Measurements from ENCODE around the gene ANKRD13C. TPM values are rescaled to one million over a fixed set of nuclear protein-coding genes. Genes with fewer than 3 reads are reported as not detected.

ANKRD13C gene
- total and polyA plus RNA-seq, 9 donors, result 11.8 to 27.9 (median 24.1) TPM

GRCh38 chr1:70311369-70311768 is 43.2 kb downstream of the ANKRD13C start:
- DNase-seq, result no peak
- Histone ChIP-seq H3K27me3 (no peaks in the 10 kb centered on the region), H3K36me3 (no peaks in the 10 kb centered on the region), H3K9me3 (no peaks in the 10 kb centered on the region), H3K4me3 (no peak overlapping the region), H3K4me1 (ENCODE audit: insufficient read depth) (no peaks in the 10 kb centered on the region), H3K27ac (no peak overlapping the region)
- TF ChIP-seq CTCF (IDR thresholded peaks at IDR 0.05) (no peak), POLR2A (IDR thresholded peaks at IDR 0.05) (no peak)
- 96 to 99% (median 97%) methylated on average over 3 of the region's 3 CpGs for WGBS, 3 donors
- intact Hi-C loops (cut with DNase I), result no loop called here

- no peak for DNase-seq
- intact Hi-C loops (cut with DNase I), result no loop called here
- Histone ChIP-seq H3K36me3 (no peaks in the 10 kb centered on the region), H3K4me1 (ENCODE audit: insufficient read depth) (no peaks in the 10 kb centered on the region), H3K27me3 (no peaks in the 10 kb centered on the region), H3K27ac (no peak overlapping the region), H3K9me3 (no peaks in the 10 kb centered on the region), H3K4me3 (no peak overlapping the region)
- TF ChIP-seq EP300 (IDR thresholded peaks at IDR 0.05) (no peak), CTCF (IDR thresholded peaks at IDR 0.05) (no peak), POLR2A (IDR thresholded peaks at IDR 0.05) (no peak)
Measured at GRCh38 chr1:70299472-70299871, 55.0 kb downstream of the ANKRD13C start.

- Histone ChIP-seq H3K36me3 (no peaks in the 10 kb centered on the region), H3K4me3 (no peak overlapping the region), H3K4me1 (ENCODE audit: insufficient read depth) (no peaks in the 10 kb centered on the region), H3K27me3 (no peaks in the 10 kb centered on the region), H3K9me3 (no peaks in the 10 kb centered on the region), H3K27ac (no peak overlapping the region)
- intact Hi-C loops (cut with DNase I), result no loop called here
- DNase-seq, result no peak
- TF ChIP-seq EP300 (IDR thresholded peaks at IDR 0.05) (no peak), CTCF (IDR thresholded peaks at IDR 0.05) (no peak), POLR2A (IDR thresholded peaks at IDR 0.05) (no peak)
- WGBS, 3 donors, result 69 to 84% (median 83%) methylated on average over 4 of the region's 4 CpGs
Measured at GRCh38 chr1:70295749-70296148, 58.8 kb downstream of the ANKRD13C start.

- H3K9me3 ChIP-seq, result no peaks in the 10 kb centered on the region
- TF ChIP-seq EP300 (IDR thresholded peaks at IDR 0.05), result no peak
- no peak for TF ChIP-seq POLR2A (IDR thresholded peaks at IDR 0.05)
- TF ChIP-seq CTCF (IDR thresholded peaks at IDR 0.05), result no peak
- no peak overlapping the region for H3K4me3 ChIP-seq
- no peaks in the 10 kb centered on the region for H3K36me3 ChIP-seq
- no peak for DNase-seq
- H3K4me1 ChIP-seq (ENCODE audit: insufficient read depth), result no peaks in the 10 kb centered on the region
- H3K27me3 ChIP-seq, result no peaks in the 10 kb centered on the region
- H3K27ac ChIP-seq, result no peak overlapping the region
- intact Hi-C loops (cut with DNase I), result no loop called here
Measured at GRCh38 chr1:70293186-70293843, 61.2 kb downstream of the ANKRD13C start.

All from ovary (tissue), 9 donors.